D341Med (cell line): ENCODE data around the gene HERC2.
"Not testable (repeated sequence)": the region's sequence is repeated elsewhere in the genome, so short reads cannot be mapped to it uniquely, and the experiment has no call there.

Experiments
- DNase-seq: peaks from one replicate; pipeline ENCODE4 v3.0.0; 2012; ENCODE audit warnings: low spot score

Gene HERC2

GRCh38 chr15:28281876-28282275, 40.1 kb downstream of the HERC2 start:
- no peak for DNase-seq

- no peak for DNase-seq
Observed at GRCh38 chr15:28274635-28275034, 47.3 kb downstream of the HERC2 start.

GRCh38 chr15:28273873-28274610, 47.9 kb downstream of the HERC2 start:
- DNase-seq: no peak

- no peak for DNase-seq
Observed at GRCh38 chr15:28273468-28273867, 48.5 kb downstream of the HERC2 start.

GRCh38 chr15:28272587-28272986, 49.4 kb downstream of the HERC2 start:
- DNase-seq: no peak

- DNase-seq: no peak
Observed at GRCh38 chr15:28271697-28272260, 50.2 kb downstream of the HERC2 start.

- no peak for DNase-seq
Observed at GRCh38 chr15:28269097-28269496, 52.9 kb downstream of the HERC2 start.

- DNase-seq: no peak
Observed at GRCh38 chr15:28267727-28268126, 54.3 kb downstream of the HERC2 start.

- no peak for DNase-seq
Observed at GRCh38 chr15:28265334-28266019, 56.5 kb downstream of the HERC2 start.

GRCh38 chr15:28264166-28264565, 57.8 kb downstream of the HERC2 start:
- no peak for DNase-seq

GRCh38 chr15:28262438-28262837, 59.5 kb downstream of the HERC2 start:
- DNase-seq: no peak

GRCh38 chr15:28260722-28261121, 61.3 kb downstream of the HERC2 start:
- DNase-seq: no peak

- DNase-seq: no peak
Observed at GRCh38 chr15:28260317-28260716, 61.7 kb downstream of the HERC2 start.

GRCh38 chr15:28255965-28256364, 66.0 kb downstream of the HERC2 start:
- DNase-seq: no peak

- no peak for DNase-seq
Observed at GRCh38 chr15:28252831-28253230, 69.1 kb downstream of the HERC2 start.

- no peak for DNase-seq
Observed at GRCh38 chr15:28246605-28247004, 75.4 kb downstream of the HERC2 start.

- DNase-seq: no peak
Observed at GRCh38 chr15:28243901-28244300, 78.1 kb downstream of the HERC2 start.

GRCh38 chr15:28243399-28243798, 78.6 kb downstream of the HERC2 start:
- DNase-seq: no peak

GRCh38 chr15:28238296-28238695, 83.7 kb downstream of the HERC2 start:
- not testable (repeated sequence) for DNase-seq

GRCh38 chr15:28231743-28232142, 90.2 kb downstream of the HERC2 start:
- not testable (repeated sequence) for DNase-seq

- DNase-seq: not testable (repeated sequence)
Observed at GRCh38 chr15:28231336-28231735, 90.6 kb downstream of the HERC2 start.

GRCh38 chr15:28228990-28229640, 92.9 kb downstream of the HERC2 start:
- DNase-seq: not testable (repeated sequence)

GRCh38 chr15:28228096-28228495, 93.9 kb downstream of the HERC2 start:
- no peak for DNase-seq
